ENCODE measurements around the gene CALN1.
"Not testable (repeated sequence)": the region's sequence is repeated elsewhere in the genome, so short reads cannot be mapped to it uniquely, and the experiment has no call there.

The CALN1 gene

GRCh38 chr7:72080341-72080766 is 331.8 kb downstream of the CALN1 start:
- DNase-seq = no peak

- no peak for DNase-seq
These were observed 333.3 kb downstream of the CALN1 start for GRCh38 chr7:72078856-72079255.

GRCh38 chr7:72078301-72078700 is 333.8 kb downstream of the CALN1 start:
- no peak for DNase-seq

GRCh38 chr7:72077786-72078185 is 334.4 kb downstream of the CALN1 start:
- no peak for DNase-seq

- DNase-seq = no peak
These were observed 339.2 kb downstream of the CALN1 start for GRCh38 chr7:72072901-72073300.

GRCh38 chr7:72069263-72069662 is 342.9 kb downstream of the CALN1 start:
- DNase-seq = no peak

GRCh38 chr7:72065764-72066163 is 346.4 kb downstream of the CALN1 start:
- DNase-seq = not testable (repeated sequence)

GRCh38 chr7:72064916-72065315 is 347.2 kb downstream of the CALN1 start:
- DNase-seq = no peak

GRCh38 chr7:72063330-72063729 is 348.8 kb downstream of the CALN1 start:
- no peak for DNase-seq

- DNase-seq = no peak
These were observed 349.5 kb downstream of the CALN1 start for GRCh38 chr7:72062666-72063065.

GRCh38 chr7:72059925-72060324 is 352.2 kb downstream of the CALN1 start:
- no peak for DNase-seq

- peak; percentile 25 for DNase-seq
These were observed 353.6 kb downstream of the CALN1 start for GRCh38 chr7:72058579-72058978.

GRCh38 chr7:72057796-72058195 is 354.3 kb downstream of the CALN1 start:
- no peak for DNase-seq

GRCh38 chr7:72057231-72057630 is 354.9 kb downstream of the CALN1 start:
- DNase-seq = no peak

- DNase-seq = no peak
These were observed 356.7 kb downstream of the CALN1 start for GRCh38 chr7:72055426-72055825.

GRCh38 chr7:72053292-72053691 is 358.8 kb downstream of the CALN1 start:
- no peak for DNase-seq

- no peak for DNase-seq
These were observed 363.7 kb downstream of the CALN1 start for GRCh38 chr7:72048420-72048819.

GRCh38 chr7:72042855-72043254 is 369.3 kb downstream of the CALN1 start:
- DNase-seq = no peak

GRCh38 chr7:72040641-72041040 is 371.5 kb downstream of the CALN1 start:
- no peak for DNase-seq

- DNase-seq = no peak
These were observed 372.7 kb downstream of the CALN1 start for GRCh38 chr7:72039460-72039859.

GRCh38 chr7:72038022-72038732 is 374.0 kb downstream of the CALN1 start:
- DNase-seq = no peak

GRCh38 chr7:72037516-72037915 is 374.6 kb downstream of the CALN1 start:
- DNase-seq = no peak

- DNase-seq = no peak
These were observed 376.9 kb downstream of the CALN1 start for GRCh38 chr7:72035266-72035665.

- peak; percentile 31 for DNase-seq
These were observed 379.2 kb downstream of the CALN1 start for GRCh38 chr7:72032934-72033333.

- no peak for DNase-seq
These were observed 381.0 kb downstream of the CALN1 start for GRCh38 chr7:72030994-72031667.

Data from right hindlimb (tissue), 1 donor.